WTC11 (cell line): ENCODE results near the gene SNAI1.

Experiments
- CTCF ChIP-seq: fragments of 200-600 bp; IDR thresholded peaks from 2 replicates; pipeline ENCODE4 v1.8.0; 2022; ENCODE audit warnings: antibody characterized with exemption
- ESRRA ChIP-seq: sonication (generic); formaldehyde crosslinking; IDR thresholded peaks from 2 replicates; pipeline ENCODE4 v1.8.1; 2022; ENCODE audit warnings: mild to moderate bottlenecking, missing genetic modification reagents, borderline replicate concordance
- GABPB1 ChIP-seq: sonication (generic); formaldehyde crosslinking; IDR thresholded peaks from 2 replicates; pipeline ENCODE4 v1.8.1; 2023; ENCODE audit warnings: mild to moderate bottlenecking, missing genetic modification reagents
- NR3C1 ChIP-seq: sonication (generic); formaldehyde crosslinking; conservative IDR thresholded peaks from 2 replicates; pipeline ENCODE4 v1.8.1; 2023; ENCODE audit warnings: low read depth, mild to moderate bottlenecking, missing genetic modification reagents
- SMAD4 ChIP-seq: sonication (generic); formaldehyde crosslinking; IDR thresholded peaks from 2 replicates; pipeline ENCODE4 v1.8.0; 2022; ENCODE audit warnings: mild to moderate bottlenecking, missing genetic modification reagents
- ZNF121 ChIP-seq: sonication (generic); formaldehyde crosslinking; IDR thresholded peaks from 2 replicates; pipeline ENCODE4 v1.8.0; 2023; ENCODE audit warnings: missing genetic modification reagents
- ZNF423 ChIP-seq: fragments of 250-450 bp; sonication (Bioruptor Pico); IDR thresholded peaks from 2 replicates; pipeline ENCODE4 v2.1.2; 2022; ENCODE audit warnings: mild to moderate bottlenecking, moderate library complexity
- TF ChIP-seq, protein P1 (sequence below): sonication (generic); formaldehyde crosslinking; IDR thresholded peaks from 2 replicates; pipeline ENCODE4 v1.8.1; 2023; ENCODE audit warnings: mild to moderate bottlenecking, missing genetic modification reagents, moderate library complexity

- no peak for TF ChIP-seq CTCF
- no peak for TF ChIP-seq ZNF423
- no peak for TF ChIP-seq GABPB1 (CRISPR knock-in tag)
- no peak for TF ChIP-seq SMAD4 (CRISPR knock-in tag)
- no peak for TF ChIP-seq ESRRA (CRISPR knock-in tag)
- TF ChIP-seq, protein P1, sequence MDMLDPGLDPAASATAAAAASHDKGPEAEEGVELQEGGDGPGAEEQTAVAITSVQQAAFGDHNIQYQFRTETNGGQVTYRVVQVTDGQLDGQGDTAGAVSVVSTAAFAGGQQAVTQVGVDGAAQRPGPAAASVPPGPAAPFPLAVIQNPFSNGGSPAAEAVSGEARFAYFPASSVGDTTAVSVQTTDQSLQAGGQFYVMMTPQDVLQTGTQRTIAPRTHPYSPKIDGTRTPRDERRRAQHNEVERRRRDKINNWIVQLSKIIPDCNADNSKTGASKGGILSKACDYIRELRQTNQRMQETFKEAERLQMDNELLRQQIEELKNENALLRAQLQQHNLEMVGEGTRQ (CRISPR knock-in tag) = no peak
- TF ChIP-seq NR3C1 (CRISPR knock-in tag) = no peak
- no peak for TF ChIP-seq ZNF121 (CRISPR knock-in tag)
Measured at GRCh38 chr20:50034567-50035180, 51.9 kb downstream of the SNAI1 start.
